ENCODE data around the gene ACP6.
A peak's percentile ranks its signal among the peaks of the same experiment; 100 is the strongest.
"Not testable (repeated sequence)": the region's sequence is repeated elsewhere in the genome, so short reads cannot be mapped to it uniquely, and the experiment has no call there.

Gene ACP6

GRCh38 chr1:147619741-147620140 is 50.6 kb downstream of the ACP6 start:
- DNase-seq (ENCODE audit: low read depth), result no peak

- DNase-seq (ENCODE audit: low read depth), result no peak
These were observed 51.6 kb downstream of the ACP6 start for GRCh38 chr1:147618771-147619170.

- no peak for DNase-seq (ENCODE audit: low read depth)
These were observed 52.2 kb downstream of the ACP6 start for GRCh38 chr1:147618077-147618569.

GRCh38 chr1:147614966-147615365 is 55.4 kb downstream of the ACP6 start:
- not testable (repeated sequence) for DNase-seq (ENCODE audit: low read depth)

- no peak for DNase-seq (ENCODE audit: low read depth)
These were observed 56.8 kb downstream of the ACP6 start for GRCh38 chr1:147613506-147613905.

GRCh38 chr1:147612366-147612765 is 58.0 kb downstream of the ACP6 start:
- no peak for DNase-seq (ENCODE audit: low read depth)

GRCh38 chr1:147611586-147611985 is 58.7 kb downstream of the ACP6 start:
- DNase-seq (ENCODE audit: low read depth), result no peak

- DNase-seq (ENCODE audit: low read depth), result no peak
These were observed 59.3 kb downstream of the ACP6 start for GRCh38 chr1:147611021-147611426.

- DNase-seq (ENCODE audit: low read depth), result no peak
These were observed 61.0 kb downstream of the ACP6 start for GRCh38 chr1:147609358-147609757.

GRCh38 chr1:147608596-147608995 is 61.7 kb downstream of the ACP6 start:
- no peak for DNase-seq (ENCODE audit: low read depth)

- DNase-seq (ENCODE audit: low read depth), result no peak
These were observed 64.7 kb downstream of the ACP6 start for GRCh38 chr1:147605591-147605990.

GRCh38 chr1:147603986-147604385 is 66.3 kb downstream of the ACP6 start:
- DNase-seq (ENCODE audit: low read depth), result no peak

- DNase-seq (ENCODE audit: low read depth), result peak; percentile 33
These were observed 69.9 kb downstream of the ACP6 start for GRCh38 chr1:147600119-147601111.

GRCh38 chr1:147599362-147600118 is 70.8 kb downstream of the ACP6 start:
- peak; percentile 40 for DNase-seq (ENCODE audit: low read depth)

- no peak for DNase-seq (ENCODE audit: low read depth)
These were observed 71.5 kb downstream of the ACP6 start for GRCh38 chr1:147598621-147599361.

GRCh38 chr1:147597010-147597409 is 73.3 kb downstream of the ACP6 start:
- no peak for DNase-seq (ENCODE audit: low read depth)

All from HS-5 (cell line).